CD4-positive, alpha-beta T cell treated with Interleukin-6 for 4 hours (primary cell): ENCODE measurements around the gene ARHGAP8.
"Not testable (repeated sequence)": the region's sequence is repeated elsewhere in the genome, so short reads cannot be mapped to it uniquely, and the experiment has no call there.

Experiments
- DNase-seq: peaks from one replicate; pipeline ENCODE4 v3.0.0-alpha.2; 2020; ENCODE audit warnings: mixed read lengths

The ARHGAP8 gene

DNA sequence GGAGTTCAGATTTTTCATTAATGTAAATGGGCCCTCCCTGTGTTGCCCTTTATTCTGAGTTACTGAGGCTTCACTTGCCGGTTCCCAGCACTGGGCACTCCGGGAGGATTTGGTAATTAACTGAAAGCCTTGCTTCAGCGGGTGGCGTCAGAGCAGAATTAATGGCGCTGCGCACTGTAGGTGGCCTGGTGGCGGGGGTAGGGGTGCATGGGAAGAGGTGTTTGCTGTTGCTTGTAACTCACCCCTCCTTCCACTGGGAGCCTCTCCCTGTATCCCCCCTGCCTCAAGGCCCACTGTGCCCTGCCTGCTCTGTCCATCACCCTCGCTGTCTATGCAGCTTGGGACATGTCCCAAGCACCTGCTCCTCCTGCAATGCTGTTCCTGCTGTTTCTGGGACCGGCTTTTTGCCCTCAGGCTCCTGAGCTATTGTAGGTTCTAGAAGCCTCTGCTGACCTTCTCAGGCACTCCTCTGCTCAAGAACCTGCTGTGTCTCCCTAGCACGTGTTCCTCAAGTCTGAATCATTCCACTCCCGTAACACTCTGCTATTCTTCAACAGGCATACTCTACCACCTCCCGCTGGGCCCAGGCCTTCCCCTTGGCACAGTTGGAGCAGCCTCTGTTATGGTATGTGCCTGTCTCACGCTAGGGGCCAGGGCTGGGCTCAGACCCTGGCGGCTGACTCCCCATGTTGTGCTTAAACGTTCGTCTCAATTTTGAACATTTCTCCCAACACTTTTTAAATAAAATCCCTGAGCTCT is 24.4 kb downstream of the ARHGAP8 start:
- DNase-seq, result no peak

DNA sequence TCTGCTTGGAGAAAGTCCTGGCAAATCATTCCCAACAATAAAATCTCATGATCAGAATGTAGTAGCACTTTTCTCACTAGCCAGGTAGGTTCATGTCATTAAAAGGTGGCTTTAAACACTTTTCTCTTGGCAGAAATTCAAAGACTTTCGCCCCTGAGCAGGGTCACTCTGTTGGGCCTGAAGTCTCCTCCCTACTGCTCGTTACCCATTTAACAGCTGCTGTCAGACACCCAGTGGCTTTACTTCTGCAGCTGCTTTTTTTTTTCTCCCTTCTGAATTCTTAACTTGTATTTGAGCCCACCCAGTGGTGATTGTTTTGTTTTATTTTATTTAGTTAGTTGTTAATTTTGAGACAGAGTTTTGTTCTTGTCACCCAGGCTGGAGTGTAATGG is 25.0 kb downstream of the ARHGAP8 start:
- DNase-seq, result no peak

DNA sequence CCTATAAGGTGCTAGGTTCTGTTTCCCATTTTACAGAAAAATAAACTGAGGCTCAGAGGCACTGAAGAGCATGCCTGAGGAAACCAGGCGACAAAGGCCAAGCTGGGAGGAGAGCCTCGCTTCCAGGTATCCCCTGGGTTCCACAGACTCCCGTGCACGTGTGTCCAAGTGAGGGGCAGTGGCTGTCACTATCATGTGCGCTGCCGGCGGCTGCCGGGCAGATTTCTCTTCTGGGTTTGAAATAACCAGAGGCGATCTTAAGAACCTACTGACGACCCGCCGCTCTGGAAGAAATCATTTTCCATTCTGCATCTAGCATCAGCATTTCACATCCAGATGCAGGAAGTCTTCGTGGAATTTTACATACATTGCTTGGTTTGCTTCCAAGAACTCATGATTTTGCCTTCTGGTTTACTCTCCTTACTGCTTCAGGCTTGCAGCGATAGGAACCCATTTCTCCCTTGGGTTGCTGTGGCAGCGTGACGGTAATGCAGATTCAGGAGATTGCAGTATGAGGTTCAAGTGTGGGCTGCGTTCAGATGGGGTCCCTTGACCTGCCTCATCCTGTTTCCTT is 28.6 kb downstream of the ARHGAP8 start:
- no peak for DNase-seq

DNA sequence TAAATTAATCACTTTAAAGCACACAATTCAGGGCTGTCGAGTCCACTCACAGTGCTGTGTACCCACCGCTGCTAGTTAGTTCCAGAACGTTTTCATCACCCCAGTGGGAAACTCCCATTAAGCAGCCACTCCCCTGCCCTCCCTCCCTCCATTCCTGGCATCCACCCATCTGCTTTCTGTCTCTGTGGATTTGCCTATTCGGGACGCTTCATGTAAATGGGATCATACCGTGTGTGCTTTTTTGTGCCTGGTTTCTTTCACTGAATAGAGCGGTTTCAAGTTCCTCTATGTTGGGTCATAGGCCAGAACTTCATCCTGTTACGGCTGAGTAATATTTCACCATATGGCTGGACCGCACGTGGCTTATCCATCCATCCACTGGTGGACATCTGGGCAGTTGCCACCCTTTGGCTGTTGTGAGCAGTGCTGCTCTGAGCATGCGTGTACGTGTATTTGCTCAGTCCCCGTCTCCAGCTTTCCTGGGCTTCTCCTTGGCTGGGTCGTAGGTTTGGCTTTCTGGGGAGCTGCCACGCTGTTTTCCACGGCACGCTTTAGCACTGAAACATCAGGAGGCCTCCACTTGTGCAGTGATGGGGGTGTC is 30.1 kb downstream of the ARHGAP8 start:
- no peak for DNase-seq

DNA sequence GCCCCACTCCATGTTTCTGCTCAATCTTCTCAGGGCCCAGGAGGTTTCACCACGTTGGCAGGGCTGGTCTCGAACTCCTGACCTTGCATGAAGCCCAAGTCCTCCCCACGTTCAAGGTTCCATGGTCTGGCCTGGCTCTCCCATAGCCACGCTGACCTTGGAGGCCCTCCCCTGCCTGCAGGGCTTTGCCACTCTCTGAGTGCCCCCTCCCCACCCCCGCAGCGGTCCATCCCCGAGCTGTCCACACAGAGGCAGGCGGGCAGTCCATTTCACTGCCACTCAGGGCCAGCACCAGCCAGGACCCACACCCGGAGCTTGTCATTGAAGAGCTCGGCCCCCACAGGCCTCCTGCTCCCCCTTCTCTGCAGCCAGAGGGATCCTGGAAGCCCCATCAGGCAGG is 30.7 kb downstream of the ARHGAP8 start:
- DNase-seq, result no peak

DNA sequence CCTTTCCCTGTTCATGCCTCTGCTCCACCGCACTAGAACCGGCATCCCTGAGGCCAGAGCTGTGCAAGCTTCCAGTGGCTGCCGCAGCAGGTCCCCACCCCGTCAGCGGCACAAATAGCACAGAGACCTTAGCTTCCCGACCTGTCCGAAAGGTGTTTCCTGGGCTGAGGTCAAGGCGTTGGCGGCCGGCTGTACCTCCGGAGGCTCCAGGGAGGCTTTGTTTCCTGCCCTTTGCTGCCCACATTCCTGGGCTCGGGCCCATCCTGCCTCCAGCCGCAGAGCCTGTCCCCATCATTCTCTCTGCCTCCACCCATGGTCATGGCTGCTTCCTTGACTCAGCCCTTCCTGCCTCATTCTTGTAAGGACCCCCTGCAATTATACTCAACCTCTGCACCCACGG is 31.2 kb downstream of the ARHGAP8 start:
- DNase-seq, result no peak

DNA sequence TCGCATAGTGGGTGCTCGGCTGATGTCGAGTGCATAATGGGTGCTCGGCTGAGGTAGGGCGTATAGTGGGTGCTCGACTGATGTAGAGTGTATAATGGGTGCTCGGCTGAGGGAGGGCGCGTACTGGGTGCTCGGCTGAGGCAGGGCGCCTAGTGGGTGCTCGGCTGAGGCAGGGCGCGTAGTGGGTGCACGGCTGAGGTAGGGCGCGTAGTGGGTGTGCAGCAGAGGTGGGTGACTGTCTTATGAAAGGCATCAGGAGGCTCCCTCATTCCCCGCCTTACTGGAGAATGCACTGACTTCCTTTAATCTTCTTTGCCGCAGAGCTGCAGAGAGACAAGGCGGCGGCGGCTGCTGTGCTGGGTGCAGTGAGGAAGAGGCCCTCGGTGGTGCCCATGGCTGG is 33.8 kb downstream of the ARHGAP8 start:
- no peak for DNase-seq

DNA sequence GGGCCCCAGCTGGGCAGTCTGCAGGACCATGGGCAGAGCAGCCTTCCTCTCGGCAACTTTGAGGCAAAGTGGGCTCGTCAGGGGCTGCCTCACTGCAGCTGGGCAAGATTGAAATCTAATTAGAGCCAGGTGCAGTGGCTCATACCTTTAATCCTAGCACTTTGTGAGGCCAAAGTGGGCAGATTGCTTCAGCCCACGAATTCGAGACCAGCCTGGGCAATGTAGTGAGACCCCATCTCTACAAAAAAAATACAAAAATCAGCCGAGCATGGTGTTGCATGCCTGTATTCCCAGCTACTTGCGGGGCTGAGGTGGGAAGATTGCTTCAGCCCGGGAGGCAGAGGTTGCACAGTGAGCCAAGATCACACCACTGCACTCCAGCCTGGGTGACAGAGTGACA is 34.2 kb downstream of the ARHGAP8 start:
- DNase-seq, result no peak

DNA sequence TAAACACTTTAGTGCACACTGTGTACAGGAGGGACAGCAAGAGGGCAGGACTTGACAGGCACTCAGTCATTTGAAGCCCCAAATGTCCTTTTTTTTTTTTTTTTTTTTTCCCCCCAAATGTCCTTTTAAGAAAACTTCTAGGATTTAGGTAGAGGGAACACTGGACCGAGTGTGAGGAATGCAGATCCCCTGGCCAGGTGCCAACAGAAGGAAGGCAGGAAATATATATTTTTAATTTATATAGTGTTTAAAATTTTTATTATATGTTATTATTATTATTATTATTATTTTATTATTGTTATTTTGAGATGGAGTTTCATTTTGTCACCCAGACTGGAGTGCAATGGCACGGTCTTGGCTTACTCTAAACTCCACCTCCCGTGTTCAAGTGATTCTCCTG is 35.5 kb downstream of the ARHGAP8 start:
- DNase-seq, result no peak

DNA sequence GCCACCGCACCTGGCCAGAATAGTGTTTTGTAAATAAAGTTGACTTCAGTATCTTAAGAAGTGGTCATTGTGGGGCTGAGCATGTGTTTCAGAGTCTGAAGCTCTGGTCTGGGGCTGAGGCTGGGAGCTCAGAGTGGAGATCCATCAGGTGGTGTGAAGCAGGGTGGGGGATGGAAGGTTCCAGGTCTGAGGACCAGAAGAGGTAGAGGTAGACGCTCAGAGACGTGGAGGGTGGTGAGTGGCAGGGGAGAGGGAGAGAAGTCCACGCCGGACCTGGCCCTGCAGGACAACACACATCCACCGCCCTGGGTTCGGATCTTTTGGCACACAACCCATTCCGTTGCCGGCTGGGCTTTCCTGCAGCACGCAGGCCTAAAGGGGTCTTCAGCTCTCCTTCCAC is 40.7 kb downstream of the ARHGAP8 start:
- no peak for DNase-seq

DNA sequence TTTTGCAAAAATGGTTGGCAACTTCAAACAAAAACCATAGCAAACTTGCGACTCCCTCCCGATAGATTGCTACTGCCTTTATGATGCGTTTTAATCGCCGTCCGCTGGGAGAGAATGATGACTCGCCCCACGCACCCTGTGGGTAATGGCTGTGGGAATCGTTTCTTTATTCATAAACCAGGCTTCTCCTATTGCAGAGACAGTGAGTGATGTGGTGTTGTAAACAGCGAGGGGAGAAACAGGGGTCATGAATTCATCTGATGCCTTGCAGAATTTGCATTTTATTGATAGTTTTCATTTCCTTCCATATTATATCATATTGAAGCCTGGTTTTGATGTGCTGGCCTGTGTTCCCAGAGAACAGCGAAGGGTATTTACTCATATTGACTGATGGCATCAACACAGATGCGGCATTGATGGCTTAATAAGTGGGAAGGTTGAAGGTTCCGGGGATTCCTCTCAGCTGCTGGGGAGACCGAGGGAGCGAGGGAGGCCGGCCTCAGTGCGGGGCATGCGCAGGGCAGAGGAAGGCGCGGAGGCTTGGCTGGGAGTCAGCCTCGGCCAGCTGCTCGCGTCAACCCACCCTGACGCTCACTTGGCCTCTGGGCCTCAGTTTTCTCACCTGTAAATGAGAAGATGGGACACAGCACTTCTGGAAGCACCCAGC is 41.3 kb downstream of the ARHGAP8 start:
- no peak for DNase-seq

DNA sequence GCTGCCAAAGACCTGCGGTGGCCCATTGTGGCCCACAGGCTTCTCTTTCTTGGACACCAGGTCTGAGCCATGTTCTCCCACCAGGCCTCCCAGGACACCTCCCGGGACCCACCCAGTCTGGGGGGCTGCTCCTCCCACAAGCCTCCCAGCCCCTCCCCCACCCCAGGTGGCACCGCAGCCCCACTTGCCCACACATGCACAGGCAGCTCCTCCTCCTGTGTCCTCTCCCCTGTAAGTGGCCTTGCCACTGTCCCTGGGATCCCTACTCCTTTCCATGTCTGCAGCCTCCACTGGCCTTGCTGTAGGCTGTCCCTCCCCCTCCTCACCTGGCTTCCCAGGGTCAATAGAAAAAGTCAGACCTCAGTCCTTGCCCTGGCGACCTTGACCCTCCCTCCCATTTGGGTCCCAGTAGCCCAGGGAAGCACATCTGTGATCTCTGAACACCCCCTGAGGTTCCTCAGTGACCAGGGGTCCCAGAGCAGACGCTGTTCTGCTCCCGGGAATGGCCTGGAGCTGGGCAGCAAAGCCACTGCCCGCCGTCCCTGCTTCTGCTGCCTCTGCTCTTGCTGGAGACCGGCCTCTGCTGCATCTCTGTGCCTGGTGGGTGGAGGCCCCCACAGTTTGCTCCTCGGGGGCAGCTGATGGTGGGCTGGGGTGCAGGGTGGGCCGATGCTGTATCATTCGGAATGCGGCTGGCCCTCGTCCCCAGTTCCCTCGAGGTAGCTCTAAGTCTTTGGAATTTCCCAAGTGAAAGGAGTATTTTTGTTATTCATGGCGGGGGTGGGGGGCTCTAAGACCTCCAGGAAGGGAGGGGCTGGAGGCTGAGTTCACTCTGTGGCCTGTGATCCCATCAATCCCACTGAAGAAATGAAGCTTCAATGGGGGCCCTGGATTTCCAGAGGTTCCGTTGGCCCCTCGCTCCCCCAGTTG is 43.6 kb downstream of the ARHGAP8 start:
- no peak for DNase-seq

DNA sequence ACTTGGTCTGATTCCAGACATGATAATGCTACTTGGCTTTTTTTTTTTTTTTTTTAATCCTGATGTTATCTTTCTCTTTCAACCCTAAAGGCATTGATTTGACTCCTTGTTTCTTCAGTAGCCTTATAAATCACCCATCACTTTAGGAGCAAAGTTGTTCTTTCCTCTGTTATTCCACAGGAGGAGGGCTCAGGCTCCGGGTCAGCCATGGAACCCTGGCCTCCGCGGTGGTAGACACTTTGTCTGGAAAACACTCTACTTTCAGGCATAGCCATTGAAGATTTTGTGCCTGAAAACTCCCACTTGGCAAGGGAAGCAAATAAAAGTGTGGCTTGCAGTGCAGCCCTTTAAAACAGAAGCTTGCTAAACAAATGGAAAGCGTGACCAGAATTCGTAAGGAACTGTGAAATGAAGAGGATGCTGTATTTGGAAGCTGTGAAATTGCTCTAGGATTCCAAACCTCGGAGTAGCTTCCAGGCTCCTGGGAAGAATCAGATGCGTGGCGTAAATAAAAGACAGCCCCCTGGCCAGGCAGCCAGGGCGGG is 44.9 kb downstream of the ARHGAP8 start:
- DNase-seq, result no peak

DNA sequence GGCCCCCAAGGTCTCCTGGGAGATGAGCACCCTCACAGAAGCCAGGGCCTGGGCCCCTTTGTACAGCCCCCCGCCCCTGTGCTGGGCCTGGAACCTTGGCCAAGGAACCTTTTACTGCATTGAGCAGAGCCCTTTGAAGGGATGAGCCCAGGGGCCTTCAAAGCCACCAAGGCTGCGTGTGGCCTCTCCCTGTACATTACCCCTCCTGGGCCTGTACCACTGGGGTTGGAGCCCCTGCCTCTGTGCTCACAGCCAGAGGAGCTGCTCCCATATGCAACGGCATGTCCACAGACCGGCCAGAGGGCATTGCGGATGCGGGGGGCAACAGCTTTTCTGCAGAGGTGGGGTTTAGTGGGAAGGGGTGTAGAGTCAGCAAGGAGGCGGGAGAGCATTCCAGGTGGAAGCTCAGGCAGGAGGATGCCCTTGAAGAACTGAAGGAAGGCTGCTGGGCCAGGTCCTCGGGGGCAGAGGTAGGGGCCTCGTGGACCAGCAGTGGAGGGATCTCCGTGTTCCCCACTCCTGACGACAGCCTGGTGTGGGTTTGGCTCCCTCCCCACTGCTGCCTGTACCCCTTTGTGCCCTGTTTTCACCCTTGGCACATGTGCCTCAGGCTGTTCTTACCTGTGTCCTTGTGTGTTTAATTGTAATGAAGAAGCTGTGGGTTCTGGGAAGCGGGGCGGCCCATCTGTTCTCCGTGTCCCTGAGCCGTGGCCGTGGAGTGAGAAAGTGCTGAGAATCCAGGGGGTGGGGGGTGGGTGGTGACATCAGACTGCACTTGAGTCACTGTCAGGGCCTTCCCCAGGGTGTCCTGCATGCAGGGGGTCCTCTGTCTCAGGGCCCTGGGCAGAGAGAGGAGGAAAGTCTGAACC is 46.9 kb downstream of the ARHGAP8 start:
- DNase-seq, result no peak

DNA sequence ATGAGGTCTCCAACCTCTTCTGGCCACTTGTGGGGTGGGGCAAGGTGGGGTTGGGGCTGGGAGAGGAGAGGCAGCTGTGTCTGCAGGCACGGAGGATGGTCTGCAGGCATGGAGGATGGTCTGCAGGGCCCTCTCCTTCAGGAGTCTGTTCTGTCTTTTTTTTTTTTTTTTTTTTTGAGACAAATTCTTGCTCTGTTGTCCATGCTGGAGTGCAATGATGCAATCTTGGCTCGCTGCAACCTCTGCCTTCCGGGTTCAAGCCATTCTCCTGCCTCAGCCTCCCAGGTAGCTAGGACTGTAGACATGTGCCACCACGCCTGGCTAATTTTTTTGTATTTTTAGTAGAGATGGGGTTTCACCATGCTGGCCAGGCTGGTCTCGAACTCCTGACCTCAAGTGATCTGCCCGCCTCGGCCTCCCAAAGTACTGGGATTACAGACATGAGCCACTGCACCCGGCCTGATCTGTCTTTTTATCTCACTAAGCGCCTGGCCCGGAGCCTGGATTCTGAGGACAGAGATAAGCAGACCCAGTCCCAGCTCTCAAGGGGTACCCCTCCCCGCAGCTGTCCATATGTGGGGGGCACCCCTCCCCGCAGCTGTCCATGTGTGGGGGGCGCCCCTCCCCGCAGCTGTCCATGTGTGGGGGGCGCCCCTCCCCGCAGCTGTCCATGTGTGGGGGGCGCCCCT is 47.7 kb downstream of the ARHGAP8 start:
- DNase-seq, result not testable (repeated sequence)

DNA sequence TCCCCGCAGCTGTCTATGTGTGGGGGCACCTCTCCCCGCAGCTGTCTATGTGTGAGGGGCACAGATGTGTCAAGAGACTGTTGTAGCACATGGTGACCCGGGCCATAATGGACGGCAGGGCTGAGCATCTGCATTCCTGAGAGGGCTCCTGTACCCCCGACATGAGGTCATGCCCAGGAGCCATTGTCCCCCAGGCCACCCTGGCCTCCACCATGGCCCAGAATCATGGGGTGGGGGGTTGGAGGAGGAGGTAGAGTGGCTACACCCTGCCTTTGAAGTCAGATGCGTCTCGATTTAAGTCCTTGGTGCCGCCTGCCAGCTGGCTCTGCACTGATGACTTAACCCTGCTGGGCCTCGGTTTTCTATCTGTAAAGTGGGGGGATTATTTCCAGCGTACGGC is 49.1 kb downstream of the ARHGAP8 start:
- DNase-seq, result no peak

DNA sequence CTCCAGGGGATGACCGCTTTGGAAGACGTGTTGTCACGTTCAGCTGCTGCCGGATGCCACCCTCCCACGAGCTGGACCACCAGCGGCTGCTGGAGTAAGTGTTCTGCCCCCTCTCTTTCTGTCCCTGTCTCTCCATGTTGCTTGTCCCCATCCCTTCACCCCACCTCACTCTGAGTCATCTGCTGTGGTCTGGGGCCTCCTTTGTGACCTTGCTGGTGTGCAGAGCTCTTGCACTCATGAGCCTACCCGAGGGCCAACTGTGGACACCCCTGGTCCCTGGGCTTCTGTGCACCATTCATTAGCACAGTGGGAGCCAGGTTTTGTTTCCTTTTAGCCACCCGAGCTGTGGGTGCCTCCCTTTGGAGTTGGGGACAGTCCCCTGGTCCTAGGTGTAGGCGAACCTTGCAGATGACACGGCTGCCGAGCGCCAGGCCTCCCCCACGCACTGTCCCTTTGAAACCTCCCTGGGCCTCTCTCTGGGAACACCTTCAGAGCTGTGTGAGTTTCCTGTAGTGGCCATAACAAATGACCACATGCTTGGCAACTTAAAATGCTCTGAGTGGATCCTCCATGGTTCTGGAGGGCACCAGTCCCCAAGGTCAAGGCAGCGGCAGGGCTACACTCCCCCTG is 49.8 kb downstream of the ARHGAP8 start:
- no peak for DNase-seq

DNA sequence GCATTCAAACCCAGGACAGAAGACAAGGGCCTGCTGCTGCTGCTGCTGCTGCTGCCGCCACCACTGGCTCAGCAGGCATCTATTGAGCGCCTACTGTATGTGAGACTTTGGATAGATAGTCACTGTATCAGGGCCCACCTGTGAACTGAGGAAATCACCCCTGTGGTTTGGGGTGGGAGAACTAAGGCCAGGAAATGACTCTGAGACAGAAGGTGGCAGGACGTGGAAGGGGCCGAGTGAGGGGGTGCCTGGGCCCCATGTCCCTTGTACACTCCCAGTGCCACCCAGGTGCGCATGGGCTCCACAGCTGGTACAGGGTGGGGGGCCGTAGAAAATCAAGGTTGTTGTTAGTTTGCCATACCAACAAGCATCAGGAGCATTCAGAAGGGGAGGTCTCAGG is 50.6 kb downstream of the ARHGAP8 start:
- DNase-seq, result no peak

DNA sequence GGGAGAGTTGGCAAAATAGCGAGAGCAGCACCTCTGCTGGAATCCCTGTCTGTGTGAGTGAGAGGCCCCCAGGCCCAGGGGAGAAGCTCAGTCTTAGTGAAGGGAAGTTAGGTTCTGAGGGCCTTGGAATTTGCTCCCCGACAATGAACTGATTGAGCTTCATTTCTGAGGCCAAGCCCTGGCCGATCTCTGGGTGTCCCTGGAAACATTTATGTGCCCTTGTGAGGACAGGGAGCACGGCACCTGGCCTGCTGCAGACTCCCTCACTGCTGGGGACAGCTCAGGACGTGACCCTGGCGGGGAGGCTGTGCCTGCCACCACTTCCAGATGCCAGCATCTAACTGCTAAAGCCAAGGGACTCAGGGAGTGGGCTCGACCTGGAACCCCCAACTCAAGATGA is 52.0 kb downstream of the ARHGAP8 start:
- DNase-seq, result no peak

DNA sequence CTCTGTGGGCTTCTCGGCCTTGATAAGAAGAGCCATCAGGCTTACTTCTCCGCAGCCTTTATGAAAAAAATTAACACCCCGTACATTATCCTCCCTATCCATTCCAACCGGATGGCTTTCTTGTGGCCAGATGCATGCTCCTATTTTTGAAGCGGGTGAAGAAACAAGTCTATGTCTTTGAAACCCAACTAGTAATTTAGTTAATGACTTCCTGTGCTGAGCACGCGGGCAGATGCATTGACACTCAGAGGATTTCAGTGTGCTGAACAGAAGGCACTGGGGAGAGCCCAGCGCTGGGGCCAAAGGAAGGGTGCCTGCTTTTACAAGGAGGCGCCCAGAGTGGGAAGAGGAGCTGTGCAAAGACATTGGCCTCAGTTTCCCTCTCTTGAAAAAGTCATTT is 53.3 kb downstream of the ARHGAP8 start:
- DNase-seq, result no peak
